Measurements from ENCODE around the gene DDX59.

DNA sequence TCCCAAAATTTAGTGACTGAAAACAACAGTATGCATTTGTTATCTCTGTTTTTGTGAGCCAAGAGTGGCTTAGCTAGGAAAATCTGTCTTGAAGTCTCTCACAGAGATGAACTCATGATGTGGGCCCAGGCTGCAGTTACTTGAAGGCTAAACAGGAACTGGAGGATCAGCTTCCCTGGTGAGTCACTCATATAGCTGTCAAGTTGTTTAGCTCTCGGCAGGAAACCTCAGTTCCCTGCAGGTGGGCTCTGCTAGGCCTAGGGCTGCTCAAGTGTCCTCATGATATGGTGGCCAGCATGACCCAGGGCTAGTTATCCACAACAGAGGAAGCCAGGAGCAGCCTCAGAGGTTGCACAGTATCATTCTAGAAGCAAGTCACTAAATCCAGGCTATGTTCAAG is 30.2 kb upstream of the DDX59 start:
- TF ChIP-seq, protein P1, sequence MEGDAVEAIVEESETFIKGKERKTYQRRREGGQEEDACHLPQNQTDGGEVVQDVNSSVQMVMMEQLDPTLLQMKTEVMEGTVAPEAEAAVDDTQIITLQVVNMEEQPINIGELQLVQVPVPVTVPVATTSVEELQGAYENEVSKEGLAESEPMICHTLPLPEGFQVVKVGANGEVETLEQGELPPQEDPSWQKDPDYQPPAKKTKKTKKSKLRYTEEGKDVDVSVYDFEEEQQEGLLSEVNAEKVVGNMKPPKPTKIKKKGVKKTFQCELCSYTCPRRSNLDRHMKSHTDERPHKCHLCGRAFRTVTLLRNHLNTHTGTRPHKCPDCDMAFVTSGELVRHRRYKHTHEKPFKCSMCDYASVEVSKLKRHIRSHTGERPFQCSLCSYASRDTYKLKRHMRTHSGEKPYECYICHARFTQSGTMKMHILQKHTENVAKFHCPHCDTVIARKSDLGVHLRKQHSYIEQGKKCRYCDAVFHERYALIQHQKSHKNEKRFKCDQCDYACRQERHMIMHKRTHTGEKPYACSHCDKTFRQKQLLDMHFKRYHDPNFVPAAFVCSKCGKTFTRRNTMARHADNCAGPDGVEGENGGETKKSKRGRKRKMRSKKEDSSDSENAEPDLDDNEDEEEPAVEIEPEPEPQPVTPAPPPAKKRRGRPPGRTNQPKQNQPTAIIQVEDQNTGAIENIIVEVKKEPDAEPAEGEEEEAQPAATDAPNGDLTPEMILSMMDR (IDR thresholded peaks at IDR 0.05 in 4 of 5, conservative IDR thresholded peaks at IDR 0.05 in 1 of 5), result no peak
- no peak for TF ChIP-seq POLR2A (IDR thresholded peaks at IDR 0.05)

Data from gastrocnemius medialis (tissue), 4 donors.